ENCODE results near the gene PSAPL1.

The PSAPL1 gene

DNA sequence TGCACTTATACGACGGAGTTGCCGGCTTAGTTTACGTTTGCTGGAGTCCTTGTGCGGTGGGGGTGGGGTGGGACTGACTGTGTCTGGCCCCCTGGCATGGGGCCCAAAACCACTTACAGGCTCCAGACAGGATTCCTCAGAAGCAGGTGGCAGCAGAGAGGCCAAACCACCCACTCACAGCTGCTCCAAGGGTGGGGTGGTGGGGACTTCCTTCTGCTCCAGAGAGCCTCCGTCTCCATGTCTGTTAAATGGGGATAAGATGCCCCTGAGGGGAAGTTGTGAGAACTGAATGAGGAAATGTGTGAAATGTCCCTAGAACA lies 36.7 kb downstream of the PSAPL1 start:
- no peak overlapping the region for H3K9ac ChIP-seq (ENCODE audit: low read depth, low read length)
- no peak overlapping the region for H3K4me2 ChIP-seq (ENCODE audit: insufficient read depth, low read length)
- no peak overlapping the region for H3K4me3 ChIP-seq (ENCODE audit: low read depth in 1 of 2, low read length in 2 of 2)
- peaks cover 13% of the 10 kb centered on the region for H3K27me3 ChIP-seq (ENCODE audit: insufficient read depth, low read length, poor library complexity)
- ATAC-seq (ENCODE audit: insufficient read depth, low read depth) (peak; percentile 17; the same call in 1 of the 3 replicates), DNase-seq (peak; percentile 30)
- no peak for TF ChIP-seq EZH2 (IDR thresholded peaks at IDR 0.05; ENCODE audit: borderline replicate concordance, low read depth, low read length, severe bottlenecking)
- TF ChIP-seq, protein P1, sequence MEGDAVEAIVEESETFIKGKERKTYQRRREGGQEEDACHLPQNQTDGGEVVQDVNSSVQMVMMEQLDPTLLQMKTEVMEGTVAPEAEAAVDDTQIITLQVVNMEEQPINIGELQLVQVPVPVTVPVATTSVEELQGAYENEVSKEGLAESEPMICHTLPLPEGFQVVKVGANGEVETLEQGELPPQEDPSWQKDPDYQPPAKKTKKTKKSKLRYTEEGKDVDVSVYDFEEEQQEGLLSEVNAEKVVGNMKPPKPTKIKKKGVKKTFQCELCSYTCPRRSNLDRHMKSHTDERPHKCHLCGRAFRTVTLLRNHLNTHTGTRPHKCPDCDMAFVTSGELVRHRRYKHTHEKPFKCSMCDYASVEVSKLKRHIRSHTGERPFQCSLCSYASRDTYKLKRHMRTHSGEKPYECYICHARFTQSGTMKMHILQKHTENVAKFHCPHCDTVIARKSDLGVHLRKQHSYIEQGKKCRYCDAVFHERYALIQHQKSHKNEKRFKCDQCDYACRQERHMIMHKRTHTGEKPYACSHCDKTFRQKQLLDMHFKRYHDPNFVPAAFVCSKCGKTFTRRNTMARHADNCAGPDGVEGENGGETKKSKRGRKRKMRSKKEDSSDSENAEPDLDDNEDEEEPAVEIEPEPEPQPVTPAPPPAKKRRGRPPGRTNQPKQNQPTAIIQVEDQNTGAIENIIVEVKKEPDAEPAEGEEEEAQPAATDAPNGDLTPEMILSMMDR (IDR thresholded peaks at IDR 0.05; ENCODE audit: borderline replicate concordance, extremely low read depth, low read length, poor library complexity, severe bottlenecking) = no peak
- no peaks in the 10 kb centered on the region for H3K79me2 ChIP-seq (ENCODE audit: insufficient read depth, low read length)
- no peak overlapping the region for H2AFZ ChIP-seq (ENCODE audit: low read depth, low read length)
- no peaks in the 10 kb centered on the region for H3K4me1 ChIP-seq (ENCODE audit: insufficient read depth, low read length)
- H4K20me1 ChIP-seq (ENCODE audit: insufficient read depth, low read length) = no peaks in the 10 kb centered on the region
- no peaks in the 10 kb centered on the region for H3K36me3 ChIP-seq (ENCODE audit: insufficient read depth, low read length)
- no peaks in the 10 kb centered on the region for H3K9me3 ChIP-seq (ENCODE audit: insufficient read depth, low read length, severe bottlenecking)
- no peak overlapping the region for H3K27ac ChIP-seq (ENCODE audit: low read length)

- Histone ChIP-seq H3K36me3 (ENCODE audit: insufficient read depth, low read length) (no peaks in the 10 kb centered on the region), H4K20me1 (ENCODE audit: insufficient read depth, low read length) (no peaks in the 10 kb centered on the region; the same call in 1 of the 2 replicates), H3K27ac (ENCODE audit: low read length) (no peak overlapping the region), H3K4me3 (ENCODE audit: low read depth in 1 of 2, low read length in 2 of 2) (no peak overlapping the region), H3K9me3 (ENCODE audit: insufficient read depth, low read length, severe bottlenecking) (no peaks in the 10 kb centered on the region), H3K4me1 (ENCODE audit: insufficient read depth, low read length) (no peaks in the 10 kb centered on the region), H3K27me3 (ENCODE audit: insufficient read depth, low read length, poor library complexity) (peaks cover 11% of the 10 kb centered on the region), H2AFZ (ENCODE audit: low read depth, low read length) (no peak overlapping the region), H3K4me2 (ENCODE audit: insufficient read depth, low read length) (no peak overlapping the region), H3K9ac (ENCODE audit: low read depth, low read length) (no peak overlapping the region), H3K79me2 (ENCODE audit: insufficient read depth, low read length) (no peaks in the 10 kb centered on the region)
- DNase-seq (no peak), ATAC-seq (ENCODE audit: insufficient read depth, low read depth) (no peak)
- no peak for TF ChIP-seq EZH2 (IDR thresholded peaks at IDR 0.05; ENCODE audit: borderline replicate concordance, low read depth, low read length, severe bottlenecking)
- TF ChIP-seq, protein P1 (IDR thresholded peaks at IDR 0.05; ENCODE audit: borderline replicate concordance, extremely low read depth, low read length, poor library complexity, severe bottlenecking) = no peak
These were observed 37.3 kb downstream of the PSAPL1 start for GRCh38 chr4:7397206-7398103.

DNA sequence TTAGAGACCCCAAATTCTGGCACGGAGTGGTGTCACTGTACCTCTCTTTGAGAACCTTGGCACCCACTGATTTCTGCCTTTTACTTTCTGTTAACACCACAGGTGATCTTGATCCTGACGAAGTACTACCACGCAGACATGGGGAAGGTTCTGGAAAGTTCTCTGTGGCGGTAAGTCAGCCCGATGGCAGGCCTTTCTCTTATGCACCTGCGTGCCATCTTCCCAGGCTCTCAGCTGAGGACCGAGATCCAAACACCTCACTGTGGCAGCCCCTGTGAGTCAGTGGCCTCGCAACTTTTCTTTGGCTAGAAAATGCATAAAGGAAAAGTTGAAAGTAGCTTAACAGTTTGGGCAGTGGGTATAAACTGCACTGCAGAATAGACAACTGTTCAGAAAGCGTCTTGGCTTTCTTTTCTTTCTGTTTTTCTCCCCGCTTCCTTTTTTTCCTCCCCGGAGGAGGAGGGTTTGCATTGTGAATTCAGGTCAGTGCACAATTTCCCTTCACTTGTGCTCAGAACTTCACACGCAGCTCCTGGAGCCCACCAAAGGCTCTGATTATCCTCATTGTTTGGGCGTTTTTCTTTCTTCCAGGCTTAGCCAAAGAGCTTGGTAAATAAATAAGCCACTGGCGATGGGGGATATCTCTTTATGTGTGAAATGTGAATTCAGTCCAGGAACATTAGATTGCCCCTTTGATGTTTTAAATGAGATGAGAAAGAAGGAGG lies 38.4 kb downstream of the PSAPL1 start:
- no peak for DNase-seq
- ATAC-seq (ENCODE audit: insufficient read depth, low read depth) = no peak
- Histone ChIP-seq H3K4me3 (ENCODE audit: low read depth in 1 of 2, low read length in 2 of 2) (no peak overlapping the region), H3K9me3 (ENCODE audit: insufficient read depth, low read length, severe bottlenecking) (no peaks in the 10 kb centered on the region), H3K9ac (ENCODE audit: low read depth, low read length) (no peak overlapping the region), H3K4me1 (ENCODE audit: insufficient read depth, low read length) (no peaks in the 10 kb centered on the region), H4K20me1 (ENCODE audit: insufficient read depth, low read length) (no peaks in the 10 kb centered on the region; the same call in 1 of the 2 replicates), H3K79me2 (ENCODE audit: insufficient read depth, low read length) (no peaks in the 10 kb centered on the region), H3K4me2 (ENCODE audit: insufficient read depth, low read length) (no peak overlapping the region), H3K27ac (ENCODE audit: low read length) (no peak overlapping the region), H2AFZ (ENCODE audit: low read depth, low read length) (no peak overlapping the region), H3K27me3 (ENCODE audit: insufficient read depth, low read length, poor library complexity) (peaks cover 11% of the 10 kb centered on the region), H3K36me3 (ENCODE audit: insufficient read depth, low read length) (no peaks in the 10 kb centered on the region)
- no peak for TF ChIP-seq EZH2 (IDR thresholded peaks at IDR 0.05; ENCODE audit: borderline replicate concordance, low read depth, low read length, severe bottlenecking)
- TF ChIP-seq, protein P1 (IDR thresholded peaks at IDR 0.05; ENCODE audit: borderline replicate concordance, extremely low read depth, low read length, poor library complexity, severe bottlenecking) = no peak
